Measurements from ENCODE around the gene TMBIM6. TPM values are rescaled to one million over a fixed set of nuclear protein-coding genes. Genes with fewer than 3 reads are reported as not detected.
A peak's percentile ranks its signal among the peaks of the same experiment; 100 is the strongest.

TMBIM6 gene
- total and polyA plus RNA-seq, 5 experiments from 2014 or later = 380 to 1,126 (median 817) TPM

GRCh38 chr12:49804821-49805220 is 63.5 kb downstream of the TMBIM6 start:
- DNase-seq = no peak
- H3K36me3 Mint-ChIP-seq = peaks cover 0 to 42% (median 4%) of the 10 kb centered on the region in 3 donors
- no peak overlapping the region for H3K27ac Mint-ChIP-seq
- H3K27me3 Mint-ChIP-seq = no peaks in the 10 kb centered on the region
- POLR2A ChIA-PET = no interaction called here
- peaks cover 0 to 10% (median 0%) of the 10 kb centered on the region in 4 donors for H3K4me1 Mint-ChIP-seq
- no peak for ATAC-seq
- H3K4me3 Mint-ChIP-seq = no peak overlapping the region
- H3K9me3 Mint-ChIP-seq = no peaks in the 10 kb centered on the region

DNA sequence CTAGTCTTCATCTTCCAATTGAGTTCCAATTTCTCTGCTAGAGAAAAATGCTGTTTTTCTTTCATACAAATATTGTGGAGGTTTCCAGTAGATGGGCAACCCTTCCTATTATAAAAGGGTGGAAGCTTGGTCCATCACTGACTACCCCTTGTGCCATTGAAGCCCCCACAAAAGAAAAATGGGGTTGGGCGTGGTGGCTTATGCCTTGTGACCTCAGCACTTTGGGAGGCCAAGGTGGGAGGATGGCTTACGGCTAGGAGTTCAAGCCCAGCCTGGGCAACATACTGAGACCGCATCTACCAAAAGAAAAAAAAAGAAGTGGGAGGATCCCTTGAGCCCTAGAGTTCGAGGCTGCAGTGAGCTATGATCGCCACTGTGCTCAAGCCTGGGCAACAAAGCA is 64.1 kb downstream of the TMBIM6 start:
- peaks cover 0 to 10% (median 0%) of the 10 kb centered on the region in 4 donors for H3K4me1 Mint-ChIP-seq
- POLR2A ChIA-PET = interaction anchor here (0.6 kb wide), 1 partner anchor 13 kb away, joined by 4 read pairs; no protein-coding TSS in a partner anchor
- peak overlapping the region in 1 of 10 donors; percentile 8 for H3K27ac Mint-ChIP-seq

DNA sequence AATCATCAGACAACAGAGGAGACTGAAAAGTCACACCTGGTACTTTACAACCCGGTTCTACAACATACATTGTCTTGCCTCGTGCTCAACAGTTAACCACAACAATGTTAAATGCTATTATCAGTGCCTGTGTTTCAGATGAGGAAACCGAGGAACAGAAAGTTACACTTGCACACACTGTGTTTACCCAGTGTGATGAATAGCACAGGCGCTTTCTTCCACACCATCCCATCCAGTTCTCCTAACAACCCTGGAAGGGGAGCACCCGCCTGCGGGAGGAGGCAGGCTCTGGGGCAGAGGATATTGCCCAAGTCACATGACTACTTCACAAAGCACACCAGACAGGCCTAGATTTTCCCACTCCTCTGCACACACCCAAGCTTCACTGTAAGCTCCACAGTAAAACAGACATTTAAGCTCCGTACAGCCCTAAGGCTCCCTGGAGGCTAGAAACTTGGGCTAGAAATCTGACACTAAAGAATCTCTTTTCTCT is 65.0 kb downstream of the TMBIM6 start:
- H3K27ac Mint-ChIP-seq = no peak overlapping the region
- ATAC-seq (no peak), DNase-seq (no peak)
- H3K36me3 Mint-ChIP-seq = peaks cover 0 to 29% (median 4%) of the 10 kb centered on the region in 3 donors
- peaks cover 0 to 10% (median under 1%) of the 10 kb centered on the region in 4 donors for H3K4me1 Mint-ChIP-seq
- POLR2A ChIA-PET = interaction anchor here (0.6 kb wide), 1 partner anchor 12 kb away, joined by 4 read pairs; no protein-coding TSS in a partner anchor
- no peak overlapping the region for H3K4me3 Mint-ChIP-seq
- no peaks in the 10 kb centered on the region for H3K27me3 Mint-ChIP-seq
- no peaks in the 10 kb centered on the region for H3K9me3 Mint-ChIP-seq

More for the DNA sequence above, 64.1 kb downstream of the TMBIM6 start:
- ATAC-seq = no peak
- Mint-ChIP-seq H3K27me3 (no peaks in the 10 kb centered on the region), H3K9me3 (no peaks in the 10 kb centered on the region), H3K4me3 (no peak overlapping the region), H3K36me3 (peaks cover 0 to 36% (median 4%) of the 10 kb centered on the region in 3 donors)
- no peak for DNase-seq

- Mint-ChIP-seq H3K4me3 (no peak overlapping the region), H3K9me3 (no peaks in the 10 kb centered on the region), H3K27ac (no peak overlapping the region), H3K27me3 (no peaks in the 10 kb centered on the region), H3K36me3 (peaks cover 0 to 24% (median 4%) of the 10 kb centered on the region in 3 donors), H3K4me1 (peaks cover 1 to 12% (median 5%) of the 10 kb centered on the region in 4 donors)
- ATAC-seq (no peak), DNase-seq (no peak)
- POLR2A ChIA-PET = no interaction called here
Observed at GRCh38 chr12:49806877-49807276, 65.5 kb downstream of the TMBIM6 start.

GRCh38 chr12:49807991-49808580 is 66.7 kb downstream of the TMBIM6 start:
- Mint-ChIP-seq H3K27ac (no peak overlapping the region), H3K4me1 (peaks cover 7 to 14% (median 11%) of the 10 kb centered on the region in 4 donors), H3K27me3 (no peaks in the 10 kb centered on the region), H3K36me3 (peaks cover 0 to 19% (median 4%) of the 10 kb centered on the region in 3 donors), H3K9me3 (no peaks in the 10 kb centered on the region), H3K4me3 (no peak overlapping the region)
- no peak for ATAC-seq
- POLR2A ChIA-PET = no interaction called here
- no peak for DNase-seq

- no peak overlapping the region for H3K4me3 Mint-ChIP-seq
- no peaks in the 10 kb centered on the region for H3K27me3 Mint-ChIP-seq
- H3K4me1 Mint-ChIP-seq = peaks cover 7 to 14% (median 11%) of the 10 kb centered on the region in 4 donors
- no peaks in the 10 kb centered on the region for H3K9me3 Mint-ChIP-seq
- POLR2A ChIA-PET = interaction anchor here (1.2 kb wide), 1 partner anchor 11 kb away, joined by 4 read pairs; no protein-coding TSS in a partner anchor
- DNase-seq (no peak), ATAC-seq (no peak)
- H3K27ac Mint-ChIP-seq = no peak overlapping the region
- peaks cover 0 to 20% (median 4%) of the 10 kb centered on the region in 3 donors for H3K36me3 Mint-ChIP-seq
Observed at GRCh38 chr12:49808686-49809380, 67.5 kb downstream of the TMBIM6 start.

GRCh38 chr12:49809381-49809905 is 68.1 kb downstream of the TMBIM6 start:
- Mint-ChIP-seq H3K9me3 (no peaks in the 10 kb centered on the region), H3K4me3 (no peak overlapping the region), H3K27me3 (no peaks in the 10 kb centered on the region), H3K36me3 (peaks cover 0 to 22% (median 4%) of the 10 kb centered on the region in 3 donors), H3K4me1 (peaks cover 7 to 14% (median 11%) of the 10 kb centered on the region in 4 donors), H3K27ac (no peak overlapping the region)
- POLR2A ChIA-PET = interaction anchor here (1.2 kb wide), 1 partner anchor 11 kb away, joined by 4 read pairs; no protein-coding TSS in a partner anchor
- DNase-seq (no peak), ATAC-seq (no peak)

DNA sequence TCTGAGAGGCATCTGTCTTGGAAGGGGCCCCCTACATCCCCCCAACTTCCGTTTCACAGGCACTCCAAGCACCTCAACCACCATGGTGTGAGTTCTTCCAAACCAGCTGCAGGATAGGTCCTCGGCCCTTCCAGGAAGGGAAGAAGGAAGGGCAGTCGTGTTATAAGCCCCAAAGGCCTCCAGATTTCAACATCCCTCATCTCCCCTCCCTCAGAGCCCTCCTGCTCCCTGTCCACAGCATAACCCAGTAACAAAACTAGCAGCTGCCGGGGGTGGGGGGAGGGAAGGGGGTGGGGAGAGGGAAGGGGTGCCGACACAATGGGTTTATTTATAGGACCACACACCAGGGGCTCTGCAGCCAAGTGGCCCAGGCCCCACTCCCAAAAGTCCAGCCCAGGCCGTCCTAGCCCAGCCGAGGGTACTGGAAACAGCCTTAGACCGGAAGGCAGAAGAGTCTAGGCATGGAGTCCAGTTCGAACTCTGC is 68.6 kb downstream of the TMBIM6 start:
- peaks cover 0 to 24% (median 2%) of the 10 kb centered on the region in 3 donors for H3K36me3 Mint-ChIP-seq
- no peak for DNase-seq
- POLR2A ChIA-PET = no interaction called here
- H3K4me1 Mint-ChIP-seq = peaks cover 7 to 14% (median 11%) of the 10 kb centered on the region in 4 donors
- no peaks in the 10 kb centered on the region for H3K27me3 Mint-ChIP-seq
- H3K9me3 Mint-ChIP-seq = no peaks in the 10 kb centered on the region
- H3K4me3 Mint-ChIP-seq = peak overlapping the region in 1 of 10 donors; percentile 48
- H3K27ac Mint-ChIP-seq = no peak overlapping the region
- ATAC-seq = no peak

- no peak for DNase-seq
- H3K4me3 Mint-ChIP-seq = no peak overlapping the region
- no peaks in the 10 kb centered on the region for H3K27me3 Mint-ChIP-seq
- H3K9me3 Mint-ChIP-seq = no peaks in the 10 kb centered on the region
- POLR2A ChIA-PET = interaction anchor here (0.7 kb wide), 1 partner anchor 26 kb away, joined by 3 read pairs; no protein-coding TSS in a partner anchor
- no peak for ATAC-seq
- H3K27ac Mint-ChIP-seq = no peak overlapping the region
- peaks cover 7 to 17% (median 11%) of the 10 kb centered on the region in 4 donors for H3K4me1 Mint-ChIP-seq
- H3K36me3 Mint-ChIP-seq = peaks cover 0 to 21% (median 4%) of the 10 kb centered on the region in 3 donors
Observed at GRCh38 chr12:49811136-49811535, 69.8 kb downstream of the TMBIM6 start.

DNA sequence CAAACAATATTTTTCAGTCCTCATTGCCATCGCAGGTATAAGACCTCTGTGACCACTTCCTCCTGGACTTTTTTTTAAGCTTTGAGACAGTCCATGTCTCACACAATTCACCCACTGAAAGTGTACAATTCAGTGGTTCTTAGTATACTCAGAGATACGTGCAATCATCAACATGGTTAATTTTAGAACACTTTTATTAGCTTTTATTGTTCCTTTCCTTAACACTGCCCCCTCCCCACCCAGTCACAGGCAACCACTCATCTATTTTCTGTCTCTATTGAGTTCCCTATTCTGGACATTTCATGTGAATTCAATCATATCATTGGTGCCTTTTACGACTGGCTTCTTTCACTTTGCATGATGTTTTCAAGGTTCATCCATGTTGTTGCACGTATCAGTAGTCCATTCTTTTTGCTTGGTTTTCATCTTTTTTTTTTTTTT is 70.6 kb downstream of the TMBIM6 start:
- H3K27me3 Mint-ChIP-seq = no peaks in the 10 kb centered on the region
- no peak overlapping the region for H3K4me3 Mint-ChIP-seq
- H3K36me3 Mint-ChIP-seq = peaks cover 0 to 26% (median 4%) of the 10 kb centered on the region in 3 donors
- no peaks in the 10 kb centered on the region for H3K9me3 Mint-ChIP-seq
- no peak for DNase-seq
- no peak for ATAC-seq
- peaks cover 7 to 17% (median 11%) of the 10 kb centered on the region in 4 donors for H3K4me1 Mint-ChIP-seq
- POLR2A ChIA-PET = no interaction called here
- peak overlapping the region in 1 of 10 donors; percentile 28 for H3K27ac Mint-ChIP-seq

GRCh38 chr12:49813131-49813530 is 71.8 kb downstream of the TMBIM6 start:
- peaks cover 8 to 17% (median 13%) of the 10 kb centered on the region in 4 donors for H3K4me1 Mint-ChIP-seq
- H3K36me3 Mint-ChIP-seq = peaks cover 0 to 29% (median 4%) of the 10 kb centered on the region in 3 donors
- ATAC-seq (no peak), DNase-seq (no peak)
- H3K27ac Mint-ChIP-seq = no peak overlapping the region
- POLR2A ChIA-PET = no interaction called here
- no peaks in the 10 kb centered on the region for H3K9me3 Mint-ChIP-seq
- H3K4me3 Mint-ChIP-seq = no peak overlapping the region
- H3K27me3 Mint-ChIP-seq = no peaks in the 10 kb centered on the region
